ENCODE measurements around the gene SLC38A11.

Gene SLC38A11

GRCh38 chr2:164969909-164970690 is 14.8 kb upstream of the SLC38A11 start:
- no peak for DNase-seq

- no peak for DNase-seq
These were observed 12.5 kb upstream of the SLC38A11 start for GRCh38 chr2:164967781-164968228.

GRCh38 chr2:164967361-164967760 is 12.0 kb upstream of the SLC38A11 start:
- no peak for DNase-seq

GRCh38 chr2:164964700-164965099 is 9.4 kb upstream of the SLC38A11 start:
- no peak for DNase-seq

GRCh38 chr2:164960159-164960558 is 4.8 kb upstream of the SLC38A11 start:
- no peak for DNase-seq

- no peak for DNase-seq
These were observed 1.1 kb downstream of the SLC38A11 start for GRCh38 chr2:164954186-164954585.

- DNase-seq: no peak
These were observed 2.0 kb downstream of the SLC38A11 start for GRCh38 chr2:164953279-164953678.

- DNase-seq: no peak
These were observed 3.1 kb downstream of the SLC38A11 start for GRCh38 chr2:164952057-164952702.

- no peak for DNase-seq
These were observed 6.8 kb downstream of the SLC38A11 start for GRCh38 chr2:164948540-164948939.

- no peak for DNase-seq
These were observed 8.0 kb downstream of the SLC38A11 start for GRCh38 chr2:164947281-164947680.

GRCh38 chr2:164943289-164943688 is 12.0 kb downstream of the SLC38A11 start:
- DNase-seq: no peak

- DNase-seq: no peak
These were observed 17.4 kb downstream of the SLC38A11 start for GRCh38 chr2:164937864-164938401.

- DNase-seq: no peak
These were observed 19.9 kb downstream of the SLC38A11 start for GRCh38 chr2:164935118-164936101.

- DNase-seq: no peak
These were observed 20.8 kb downstream of the SLC38A11 start for GRCh38 chr2:164934401-164935117.

- DNase-seq: peak in 1 of 2 experiments; percentile 15
These were observed 21.6 kb downstream of the SLC38A11 start for GRCh38 chr2:164933671-164934189.

GRCh38 chr2:164932377-164932776 is 22.9 kb downstream of the SLC38A11 start:
- DNase-seq: no peak

- DNase-seq: no peak
These were observed 27.1 kb downstream of the SLC38A11 start for GRCh38 chr2:164928101-164928673.

GRCh38 chr2:164922134-164922533 is 33.2 kb downstream of the SLC38A11 start:
- no peak for DNase-seq

- DNase-seq: no peak
These were observed 34.9 kb downstream of the SLC38A11 start for GRCh38 chr2:164920430-164920829.

GRCh38 chr2:164917296-164917903 is 37.9 kb downstream of the SLC38A11 start:
- DNase-seq: peak; percentile 46 to 65

GRCh38 chr2:164915566-164915965 is 39.8 kb downstream of the SLC38A11 start:
- peak in 1 of 2 experiments; percentile 32 for DNase-seq
